ENCODE results near the gene DHCR24. TPM values are rescaled to one million over a fixed set of nuclear protein-coding genes. Genes with fewer than 3 reads are reported as not detected.

Gene DHCR24
- total and polyA plus RNA-seq, 2 of the 13 experiments (the other 11 are each of a cell fraction or from before 2014, with no cell fraction given) = 374 to 448 TPM

- TF ChIP-seq BRF2 (CRISPR knock-in tag; IDR thresholded peaks at IDR 0.05) (peak; percentile 42; the same call in 1 of the 2 replicates), CSRNP1 (CRISPR knock-in tag; IDR thresholded peaks at IDR 0.05) (0 out of 2 replicates have a peak, but pooled peaks have one; percentile 72), ZNF878 (CRISPR knock-in tag; IDR thresholded peaks at IDR 0.05) (peak; percentile 70; the same call in 1 of the 2 replicates), AKAP8 (CRISPR knock-in tag; IDR thresholded peaks at IDR 0.05) (peak; percentile 20; the same call in 1 of the 2 replicates)
Measured at GRCh38 chr1:54866801-54867716, 19.9 kb downstream of the DHCR24 start (continued).

- Histone ChIP-seq H3K9ac (ENCODE audit: insufficient read depth, low read depth, low read length) (peak overlapping the region; percentile 66), H3K9me3 (ENCODE audit: low read length) (no peaks in the 10 kb centered on the region), H3K4me1 (ENCODE audit: insufficient read depth, low read length) (peaks cover 100% of the 10 kb centered on the region), H2AFZ (ENCODE audit: low read length) (no peak overlapping the region), H3K36me3 (replicated peaks in 1 of 2; ENCODE audit: control insufficient read depth in 1 of 2, insufficient read depth in 2 of 2, low read length in 2 of 2) (peaks cover 20 to 50% of the 10 kb centered on the region in 2 experiments), H3K4me2 (ENCODE audit: low read depth, low read length) (peak overlapping the region; percentile 82), H3K27me3 (ENCODE audit: control insufficient read depth in 1 of 2, insufficient read depth in 2 of 2, low read length in 2 of 2) (no peaks in the 10 kb centered on the region), H3K27ac (ENCODE audit: extremely low read length, insufficient read depth, low read length) (peak overlapping the region; percentile 90), H3K4me3 (replicated peaks in 1 of 3; ENCODE audit: insufficient read depth in 1 of 3, low read depth in 2 of 3, low read length in 3 of 3) (peak overlapping the region; percentile 47 to 59 (median 55); a peak in 5 of 6 replicates), H4K20me1 (ENCODE audit: insufficient read depth, low read length) (peaks cover 7% of the 10 kb centered on the region), H3K79me2 (ENCODE audit: insufficient read depth, low read length) (peaks cover 64% of the 10 kb centered on the region)
- in situ Hi-C loops (cut with HindIII; ENCODE audit: extremely low pct_ligation_motif_present, low pct_unique_long_range_greater_than_20kb) (no loop called here), intact Hi-C loops (cut with micrococcal nuclease; ENCODE audit: unreplicated experiment) (loop anchor here (5.0 kb wide), 1 partner anchor 157 kb away; no protein-coding TSS in a partner anchor)
- BruUV-seq (replicated peaks) = no TSS peak
- ChIA-PET CTCF (ENCODE audit: low intra/inter-chr PET ratio, low total read pairs) (no interaction called here), POLR2A (interaction anchor here (0.7 to 6.4 kb wide), 8 partner anchors 8 to 286 kb away, joined by 3 to 364 read pairs (median 10); partner anchors contain the start of gene DHCR24)
- FAIRE-seq = peak; percentile 95
- WGBS (ENCODE audit: low lambda C conversion rate) = 28% methylated on average over 15 of the region's 17 CpGs
- DNase-seq (ENCODE audit: low spot score) = peak; percentile 89
- peak; percentile 55 for ATAC-seq
- no peak for TF ChIP-seq PHB2 (IDR thresholded peaks at IDR 0.05; ENCODE audit: partially characterized antibody)
- TF ChIP-seq ZNF7 (CRISPR knock-in tag; IDR thresholded peaks at IDR 0.05) = no peak
- peak; percentile 98 for TF ChIP-seq NFKBIZ (CRISPR knock-in tag; IDR thresholded peaks at IDR 0.05)
- 0 out of 2 replicates have a peak, but pooled peaks have one; percentile 32 for TF ChIP-seq IRX3 (CRISPR knock-in tag; IDR thresholded peaks at IDR 0.05; ENCODE audit: borderline replicate concordance, low read depth)
- TF ChIP-seq ZNF484 (CRISPR knock-in tag; IDR thresholded peaks at IDR 0.05; ENCODE audit: borderline replicate concordance, low read depth) = no peak
- TF ChIP-seq CBX1 (IDR thresholded peaks at IDR 0.05; ENCODE audit: low read depth) = no peak
- TF ChIP-seq STAT5B (CRISPR knock-in tag; IDR thresholded peaks at IDR 0.05) = no peak
- TF ChIP-seq REST (IDR thresholded peaks at IDR 0.05; ENCODE audit: borderline replicate concordance in 1 of 2, low read depth in 1 of 2, low read length in 2 of 2) = no peak; a peak in 1 of 4 replicates
- no peak for TF ChIP-seq ZNF615 (CRISPR knock-in tag; IDR thresholded peaks at IDR 0.05; ENCODE audit: borderline replicate concordance)
Measured at GRCh38 chr1:54865238-54866073, 21.5 kb downstream of the DHCR24 start.

Data from HepG2 (cell line).